ENCODE data around the gene COL11A2.

- TF ChIP-seq GATA2 (IDR thresholded peaks at IDR 0.05; ENCODE audit: low read depth, low read length) (no peak), GATA3 (IDR thresholded peaks at IDR 0.05; ENCODE audit: low read depth, low read length) (no peak)
Measured at GRCh38 chr6:33201147-33201545, 8.9 kb upstream of the COL11A2 start.
